NCI-H460 (cell line): Measurements from ENCODE around the gene EIF3K. TPM values are rescaled to one million over a fixed set of nuclear protein-coding genes. Genes with fewer than 3 reads are reported as not detected.

Experiments used
- DNase-seq: peaks from one replicate; pipeline ENCODE4 v3.0.0-alpha.2; 2016; ENCODE audit warnings: low read depth; ENCODE audit errors: extremely low read depth
- total RNA-seq: library from RNA; depleted of rRNA; stranded (reverse); fragments of >200 nt; shearing (Covaris generic); gene quantifications from 2 replicates; pipeline ENCODE4 v1.2.3, GENCODE V29; 2014

EIF3K gene
- total RNA-seq, 1 experiment from 2014 or later: 195 TPM

GRCh38 chr19:38648769-38649304 is 29.8 kb downstream of the EIF3K start:
- no peak for DNase-seq

DNA sequence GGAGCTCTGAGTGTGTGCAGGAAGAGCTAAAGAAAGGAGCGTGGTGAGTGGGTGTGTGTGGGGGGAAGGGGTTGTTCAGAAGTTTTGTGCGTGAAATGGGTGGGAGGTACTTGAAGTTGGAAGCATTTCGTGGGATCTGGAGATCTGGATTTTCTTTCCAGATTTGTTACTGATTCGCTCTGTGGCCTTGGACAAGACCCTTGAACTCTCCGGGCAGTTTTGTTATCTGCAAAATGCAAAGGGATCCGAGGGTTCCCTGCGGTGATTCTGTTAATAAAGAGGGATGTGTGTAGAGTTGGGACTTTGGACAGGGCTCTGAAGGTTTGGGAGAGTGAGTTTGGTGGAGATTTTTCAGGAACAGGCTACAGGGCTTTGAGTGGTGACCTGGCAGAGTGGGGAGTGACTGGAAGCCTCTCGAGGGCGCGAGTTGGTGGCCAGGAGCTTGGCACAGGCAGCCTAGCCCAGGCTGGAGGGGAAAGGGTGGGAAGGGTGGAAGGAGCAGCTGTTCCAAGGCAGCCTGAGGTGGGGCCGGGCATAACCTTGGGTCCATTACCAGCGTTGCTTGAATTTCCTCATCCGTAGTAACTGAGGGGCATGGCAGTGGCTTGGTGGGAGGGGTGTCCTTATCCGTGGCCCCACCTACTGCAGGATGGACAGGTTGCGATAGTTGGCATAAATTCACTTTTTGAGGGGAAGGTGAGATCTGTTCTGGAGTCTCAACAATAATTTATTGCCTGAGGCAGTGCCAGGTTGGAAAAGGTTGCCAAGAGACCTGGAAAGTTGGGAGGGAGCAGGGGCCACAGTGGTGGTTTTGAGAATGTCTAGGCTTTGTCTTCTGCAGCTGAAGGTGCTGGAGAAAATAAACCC is 30.6 kb downstream of the EIF3K start:
- no peak for DNase-seq

DNA sequence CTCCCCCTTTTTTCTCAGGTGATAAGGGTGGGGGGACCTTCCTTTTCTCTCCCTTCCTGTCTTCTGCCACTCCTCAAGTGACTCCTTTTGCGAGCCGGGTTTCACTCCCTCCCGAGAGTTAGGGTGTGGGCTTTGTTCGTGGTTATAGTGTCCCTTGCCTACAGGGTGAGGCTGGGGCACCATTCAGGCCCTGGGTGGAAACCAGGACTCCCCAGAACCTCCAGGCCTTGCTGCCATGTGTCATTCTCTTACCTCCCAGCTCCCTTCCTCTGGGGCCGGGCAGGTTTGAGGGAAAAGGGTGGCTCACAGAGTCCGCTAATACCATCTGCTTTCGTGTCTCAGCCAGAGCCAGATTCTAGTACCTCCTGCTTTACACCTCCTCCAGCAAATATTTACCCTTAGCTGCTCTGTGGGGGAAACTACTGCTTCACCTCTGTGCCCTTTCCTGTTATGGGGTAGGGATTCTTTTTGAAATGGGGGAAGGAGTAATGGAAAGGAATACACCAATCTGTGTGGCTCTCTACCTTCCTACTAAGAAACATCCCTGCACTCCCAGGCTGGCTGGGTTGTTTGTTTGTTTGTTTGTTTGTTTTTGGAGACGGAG is 31.3 kb downstream of the EIF3K start:
- no peak for DNase-seq

DNA sequence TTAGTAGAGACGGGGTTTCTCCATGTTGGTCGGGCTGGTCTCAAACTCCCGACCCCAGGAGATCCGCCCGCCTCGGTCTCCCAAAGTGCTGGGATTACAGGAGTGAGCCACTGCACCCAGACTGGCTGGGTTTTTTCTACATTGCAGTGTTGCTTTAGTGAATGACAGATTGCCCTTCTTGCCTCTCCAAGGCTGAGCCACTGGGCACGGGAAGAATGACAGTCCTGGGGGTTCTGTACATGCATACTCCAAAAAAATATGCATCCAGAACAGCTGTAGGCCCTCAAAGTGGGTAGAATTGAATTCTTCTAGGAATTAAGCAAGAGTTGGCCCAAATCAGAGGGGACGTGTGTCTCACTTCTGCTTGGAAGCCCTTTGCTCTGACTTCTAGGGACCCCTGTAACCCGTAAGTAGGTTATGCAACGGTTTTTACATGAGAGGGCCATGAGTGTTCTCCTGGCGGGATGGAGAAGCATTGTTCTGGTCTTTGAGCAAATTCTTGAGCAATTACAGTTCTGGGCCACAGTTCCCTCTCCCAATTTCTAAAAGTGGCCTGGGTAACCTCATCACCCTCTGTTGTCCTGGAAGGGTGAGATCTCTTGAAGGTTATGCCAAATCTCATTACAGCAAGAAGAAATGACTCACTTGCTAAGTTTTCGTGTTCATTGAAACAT is 32.1 kb downstream of the EIF3K start:
- DNase-seq: no peak

DNA sequence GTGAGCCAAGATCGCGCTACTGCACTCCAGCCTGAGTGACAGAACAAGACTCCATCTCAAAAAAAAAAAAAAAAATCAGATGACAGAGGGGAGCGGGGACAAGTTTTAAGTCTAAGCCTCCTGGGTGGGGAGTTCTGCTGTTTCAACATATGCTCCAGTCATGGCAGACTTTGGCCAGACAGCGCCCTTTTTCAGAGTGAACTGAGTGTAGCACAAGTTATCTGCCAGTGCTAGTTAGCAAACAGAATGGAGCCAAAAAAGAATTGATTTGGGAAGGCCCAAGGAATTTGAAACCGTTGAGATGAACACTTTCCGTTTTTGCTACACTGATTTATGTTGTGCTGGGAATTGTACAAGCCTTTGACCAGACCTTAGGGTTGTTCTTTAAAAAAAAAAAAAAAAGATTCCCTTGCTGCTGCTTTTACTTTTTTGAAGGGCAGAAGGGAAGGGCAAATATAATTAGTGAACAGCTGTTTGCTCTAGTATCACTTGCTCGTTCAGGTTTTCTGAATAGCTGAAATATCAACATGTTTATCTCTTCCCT is 34.1 kb downstream of the EIF3K start:
- DNase-seq: no peak

GRCh38 chr19:38654628-38655055 is 35.7 kb downstream of the EIF3K start:
- no peak for DNase-seq

DNA sequence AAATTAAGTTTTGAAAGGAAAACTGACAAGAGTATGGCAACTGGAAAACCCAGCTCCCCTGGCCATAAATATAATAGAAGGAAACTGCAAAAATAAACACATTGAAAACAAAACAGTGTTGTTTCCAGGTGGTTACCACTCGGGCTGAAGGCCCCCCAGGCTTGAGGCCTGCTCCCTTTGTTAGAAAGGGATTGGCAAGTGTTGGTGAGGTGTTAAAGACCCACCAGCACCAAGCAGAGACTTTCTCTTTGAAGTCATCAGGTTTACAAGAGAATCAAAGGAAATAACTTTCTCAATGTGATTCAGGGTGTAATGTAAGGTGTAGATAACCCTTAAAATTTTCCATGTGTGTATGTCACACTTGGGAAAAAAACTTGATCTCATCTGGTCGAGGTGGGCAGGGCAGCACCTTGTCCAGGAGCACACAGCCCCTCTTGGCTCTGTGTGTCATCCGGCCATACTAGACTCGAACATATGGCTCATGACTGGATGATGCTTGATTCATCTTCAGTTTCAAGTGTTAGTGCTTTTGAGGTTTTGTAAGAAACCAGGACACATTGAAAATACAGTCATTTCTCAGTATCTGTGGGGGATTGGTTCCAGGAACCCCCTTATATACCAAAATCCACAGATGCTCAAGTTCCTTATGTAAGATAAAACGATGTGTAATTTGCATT is 36.3 kb downstream of the EIF3K start:
- no peak for DNase-seq

DNA sequence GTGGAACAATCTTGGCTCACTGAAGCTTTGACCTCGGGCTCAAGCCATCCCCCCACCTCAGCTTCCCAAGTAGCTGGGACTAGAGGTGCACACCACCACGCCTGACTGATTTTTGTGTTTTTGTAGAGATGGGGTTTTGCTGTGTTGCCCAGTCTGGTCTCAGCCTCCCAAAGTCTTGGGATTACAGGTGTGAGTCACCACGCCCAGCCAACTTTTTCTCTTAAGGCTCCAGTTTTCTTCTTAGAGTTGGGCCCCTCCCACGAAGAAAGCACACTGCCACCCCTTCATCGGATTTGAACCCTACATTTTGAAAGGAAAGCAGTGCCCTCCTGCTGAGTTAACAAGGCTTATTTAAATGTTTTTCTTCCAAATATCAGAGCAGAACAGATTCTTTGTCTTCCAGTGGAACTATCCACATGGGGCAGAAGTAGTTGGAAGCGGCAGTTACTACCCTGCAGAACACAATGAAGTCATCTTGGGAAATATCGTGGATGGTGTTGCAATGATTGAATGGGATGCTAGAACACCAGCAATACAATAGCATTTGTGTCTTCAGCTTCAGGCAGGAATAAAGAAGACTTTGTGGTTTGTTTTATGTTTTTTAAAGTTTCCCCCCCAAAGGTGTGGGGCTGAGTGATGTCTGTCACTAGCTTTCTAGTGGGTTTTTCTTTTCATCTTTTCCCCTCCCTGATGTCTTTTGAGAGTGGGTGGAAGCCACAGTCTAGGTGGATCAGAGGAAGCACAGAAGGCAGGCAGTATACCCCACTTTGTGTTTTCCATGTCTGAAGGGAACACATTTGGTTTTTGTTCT is 37.4 kb downstream of the EIF3K start:
- no peak for DNase-seq

DNA sequence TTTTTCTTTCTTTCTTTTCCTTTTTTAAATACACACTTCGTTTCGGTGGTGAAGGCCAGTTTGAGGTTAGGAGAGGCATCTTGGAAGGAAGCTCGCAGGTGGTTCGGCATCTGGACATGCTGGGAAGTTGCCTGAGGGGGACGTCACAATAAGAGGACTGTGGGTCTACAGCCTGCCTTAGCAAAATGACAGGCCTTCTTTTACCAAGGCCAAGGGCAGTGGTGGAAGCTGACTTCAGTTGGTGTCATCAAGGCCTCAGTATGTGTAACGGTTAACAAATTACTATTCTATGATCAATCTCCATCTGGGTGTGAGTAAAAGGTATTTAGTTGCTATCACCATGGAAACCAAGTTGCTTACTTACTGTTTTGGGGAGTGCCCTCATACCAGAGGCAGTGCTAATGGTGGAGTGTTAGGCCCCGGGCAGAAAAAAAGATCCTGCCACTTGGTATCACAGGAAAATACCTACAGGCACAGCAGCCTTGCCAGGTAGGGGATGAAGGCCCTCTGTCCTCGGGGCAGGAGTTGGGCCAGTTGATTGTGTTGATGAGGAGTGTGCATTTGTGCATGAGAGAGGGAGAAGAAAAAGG is 38.7 kb downstream of the EIF3K start:
- DNase-seq: peak; percentile 44

GRCh38 chr19:38658462-38659306 is 39.7 kb downstream of the EIF3K start:
- peak; percentile 84 for DNase-seq

DNA sequence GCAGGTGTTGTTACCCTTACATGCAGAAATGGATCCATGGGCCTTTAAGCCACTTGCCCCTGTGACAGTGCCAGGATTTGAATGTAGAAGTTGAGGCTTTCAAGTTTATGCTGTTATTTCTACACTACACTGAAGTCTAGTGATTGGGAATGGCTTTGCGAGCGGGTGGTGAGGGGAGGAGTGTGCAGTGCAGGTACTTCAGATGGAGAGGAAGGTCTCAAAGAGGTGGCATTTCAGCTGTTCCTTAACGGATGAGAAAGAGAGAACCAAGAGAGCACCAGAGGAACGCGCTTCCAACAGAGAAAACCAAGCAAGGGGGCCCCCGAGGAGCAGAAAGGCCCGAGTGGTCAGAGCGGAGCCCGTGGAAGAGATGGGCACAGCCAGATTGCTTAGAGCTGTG is 41.7 kb downstream of the EIF3K start:
- no peak for DNase-seq

- DNase-seq: no peak
These were observed 42.1 kb downstream of the EIF3K start for GRCh38 chr19:38661136-38661535.

DNA sequence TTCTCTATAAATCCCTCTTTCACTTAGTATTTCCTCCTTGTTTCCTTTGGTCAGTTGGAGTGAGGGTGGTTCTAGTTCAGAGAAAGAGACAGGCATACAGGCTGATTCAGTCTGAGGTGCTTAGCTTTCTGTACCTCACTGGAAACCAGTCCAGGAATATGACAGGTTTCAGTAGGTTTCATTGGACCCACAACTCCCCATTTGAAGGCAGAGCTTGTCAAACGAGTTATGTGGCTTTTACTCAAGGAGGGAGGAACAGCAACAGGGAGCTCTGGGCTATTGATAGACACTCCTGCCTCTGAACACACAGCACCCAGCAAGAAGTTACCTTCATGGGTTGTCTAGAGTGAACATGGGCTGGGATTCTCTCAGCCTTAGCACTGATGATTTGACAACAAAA is 43.0 kb downstream of the EIF3K start:
- DNase-seq: no peak

GRCh38 chr19:38662537-38663155 is 43.7 kb downstream of the EIF3K start:
- DNase-seq: no peak

DNA sequence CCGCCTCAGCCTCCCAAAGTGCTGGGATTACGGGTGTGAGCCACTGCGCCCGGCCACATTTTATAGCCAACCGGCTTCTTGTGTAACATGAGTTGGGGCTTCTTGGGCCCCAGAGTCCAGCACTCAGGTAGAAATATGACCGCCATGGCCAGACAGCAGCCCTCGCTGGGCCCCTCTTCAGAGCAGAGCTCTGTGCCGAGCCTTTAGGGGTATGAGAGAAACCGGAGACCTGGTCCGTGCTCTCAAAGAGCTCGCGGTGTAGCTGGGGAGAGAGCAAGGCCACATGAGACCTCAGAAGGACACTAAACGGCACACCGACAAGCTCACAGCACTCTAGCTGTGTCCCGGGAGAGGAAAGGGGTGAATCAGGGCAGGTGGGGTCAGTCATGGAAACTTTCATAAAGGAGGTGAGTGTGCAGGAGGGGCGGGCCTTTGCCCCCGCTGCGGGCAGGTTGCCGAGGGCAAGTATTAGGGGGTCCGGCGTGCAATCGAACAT is 44.2 kb downstream of the EIF3K start:
- no peak for DNase-seq

DNA sequence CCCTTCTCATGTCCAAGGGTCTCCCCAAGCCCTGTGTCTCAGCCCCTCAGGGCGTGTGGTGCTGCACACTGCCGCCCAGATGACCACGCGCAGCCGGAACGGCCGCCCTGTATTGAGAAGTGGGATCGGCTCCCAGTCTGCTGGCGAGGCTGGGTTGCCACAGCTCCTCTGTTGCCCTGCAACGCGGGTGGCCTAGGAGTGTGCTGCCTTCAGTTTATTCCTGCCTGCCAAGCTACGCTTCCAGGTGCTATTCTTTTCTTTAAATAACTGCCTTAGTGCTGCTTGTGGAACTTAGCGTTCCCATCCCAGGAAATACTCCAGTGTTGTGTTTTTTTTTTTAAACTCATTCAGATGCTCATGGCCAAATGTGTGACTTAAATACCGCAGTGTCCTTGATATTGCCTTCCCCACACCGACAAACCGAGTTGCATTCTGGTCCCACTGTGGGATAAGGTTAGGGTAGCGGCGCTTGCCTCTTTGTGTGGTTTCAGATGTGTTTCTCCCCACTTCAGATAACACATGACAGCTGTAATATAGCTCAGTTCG is 45.0 kb downstream of the EIF3K start:
- no peak for DNase-seq

- DNase-seq: no peak
These were observed 45.7 kb downstream of the EIF3K start for GRCh38 chr19:38664503-38665211.
